Endothelial cell of umbilical vein (primary cell): ENCODE measurements around the gene TVP23A.

ENCODE experiments used
- CTCF ChIP-seq, 2 donors: IDR thresholded peaks; 1 replicate in 1 of 2; 2 replicates in 1 of 2; pipeline ENCODE4 v1.5.1; 2011; ENCODE audit warnings: low read length in 2 of 2, mild to moderate bottlenecking in 2 of 2, moderate library complexity in 2 of 2, control low read depth in 1 of 2, inconsistent platforms in 1 of 2, low read depth in 1 of 2; ENCODE audit not compliant: insufficient read depth in 1 of 2; ENCODE audit errors: extremely low read depth in 1 of 2
- JUN ChIP-seq: IDR thresholded peaks from 2 replicates; pipeline ENCODE4 v1.6.1; 2011; ENCODE audit warnings: borderline replicate concordance, low read depth; ENCODE audit not compliant: insufficient read length, insufficient read depth
- MYC ChIP-seq: IDR thresholded peaks from one replicate; pipeline ENCODE4 v1.6.1; 2011; ENCODE audit warnings: mild to moderate bottlenecking, low read depth, low read length
- POLR2A ChIP-seq: IDR thresholded peaks from 2 replicates; pipeline ENCODE4 v1.6.1; 2012; ENCODE audit warnings: low read depth, mild to moderate bottlenecking, control low read depth, low read length
- POLR2AphosphoS5 ChIP-seq: IDR thresholded peaks from 2 replicates; pipeline ENCODE4 v1.6.1; 2012; ENCODE audit warnings: low read depth, mild to moderate bottlenecking, control low read depth, low read length, moderate library complexity; ENCODE audit not compliant: insufficient read depth

GRCh38 chr16:10750793-10751192, 67.8 kb downstream of the TVP23A start:
- TF ChIP-seq JUN (no peak), POLR2AphosphoS5 (no peak), CTCF (IDR thresholded peaks at IDR 0.05; ENCODE audit: extremely low read depth in 1 of 2, insufficient read depth in 1 of 2, low read depth in 1 of 2, low read length in 2 of 2) (no peak), POLR2A (no peak), MYC (no peak)
